Loucy (cell line): ENCODE data around the gene ARHGAP10.

ENCODE experiments used
- H2AFZ ChIP-seq: fragments of 200-600 bp; sonication (generic); 2 replicates; pipeline ENCODE4 v1.6.0; 2016; ENCODE audit warnings: antibody characterized with exemption, mild to moderate bottlenecking, low read length, moderate library complexity
- H3F3A ChIP-seq: fragments of 200-600 bp; 2 replicates; pipeline ENCODE4 v1.6.0; 2016; ENCODE audit warnings: antibody characterized with exemption, low read depth, mild to moderate bottlenecking
- H3K27me3 ChIP-seq: fragments of 200-600 bp; sonication (generic); 2 replicates; pipeline ENCODE4 v1.6.1; 2014; ENCODE audit warnings: low read length, mild to moderate bottlenecking; ENCODE audit not compliant: insufficient read depth, poor library complexity, severe bottlenecking
- H3K36me3 ChIP-seq: fragments of 200-600 bp; sonication (generic); 2 replicates; pipeline ENCODE4 v1.6.1; 2016; ENCODE audit warnings: low read length; ENCODE audit not compliant: insufficient read depth
- H3K4me1 ChIP-seq: fragments of 200-600 bp; sonication (generic); 2 replicates; pipeline ENCODE4 v1.5.1; 2014; ENCODE audit warnings: low read length, mild to moderate bottlenecking; ENCODE audit not compliant: insufficient read depth, poor library complexity, severe bottlenecking
- H3K4me2 ChIP-seq: fragments of 200-600 bp; sonication (generic); 2 replicates; pipeline ENCODE4 v1.6.0; 2014; ENCODE audit warnings: antibody characterized with exemption, low read length, low read depth, mild to moderate bottlenecking; ENCODE audit not compliant: poor library complexity, severe bottlenecking
- H3K4me3 ChIP-seq: fragments of 200-600 bp; sonication (generic); 2 replicates; pipeline ENCODE4 v1.5.1; 2014; ENCODE audit warnings: low read length, mild to moderate bottlenecking, mixed read lengths; ENCODE audit not compliant: poor library complexity, severe bottlenecking
- H3K79me2 ChIP-seq: fragments of 200-600 bp; sonication (generic); 2 replicates; pipeline ENCODE4 v1.6.1; 2014; ENCODE audit warnings: low read length; ENCODE audit not compliant: insufficient read depth
- H3K9ac ChIP-seq: fragments of 200-600 bp; sonication (generic); 2 replicates; pipeline ENCODE4 v1.6.0; 2014; ENCODE audit warnings: mild to moderate bottlenecking, low read depth, low read length, moderate library complexity; ENCODE audit not compliant: poor library complexity, severe bottlenecking
- H3K9me2 ChIP-seq: fragments of 200-600 bp; sonication (generic); replicated peaks from 2 replicates; pipeline ENCODE4 v1.6.1; 2016; ENCODE audit warnings: low read depth, low read length, mixed read lengths
- H3K9me3 ChIP-seq: fragments of 200-600 bp; sonication (generic); 2 replicates; pipeline ENCODE4 v1.6.1; 2014; ENCODE audit warnings: mild to moderate bottlenecking, antibody characterized with exemption, low read length, low read depth; ENCODE audit not compliant: insufficient read depth
- H4K20me1 ChIP-seq: fragments of 200-600 bp; sonication (generic); 2 replicates; pipeline ENCODE4 v1.6.0; 2014; ENCODE audit warnings: antibody characterized with exemption, low read length, mild to moderate bottlenecking; ENCODE audit not compliant: insufficient read depth, poor library complexity, severe bottlenecking
- EZH2phosphoT487 ChIP-seq: fragments of 200-600 bp; IDR thresholded peaks from 2 replicates; pipeline ENCODE4 v1.6.1; 2018; ENCODE audit warnings: antibody characterized with exemption, mild to moderate bottlenecking, moderate library complexity, borderline replicate concordance
- TF ChIP-seq, protein P1 (sequence below): fragments of 200-600 bp; sonication (generic); conservative IDR thresholded peaks from 2 replicates; pipeline ENCODE4 v1.5.1; 2014; ENCODE audit warnings: mild to moderate bottlenecking, antibody characterized with exemption, low read length

ARHGAP10 gene

DNA sequence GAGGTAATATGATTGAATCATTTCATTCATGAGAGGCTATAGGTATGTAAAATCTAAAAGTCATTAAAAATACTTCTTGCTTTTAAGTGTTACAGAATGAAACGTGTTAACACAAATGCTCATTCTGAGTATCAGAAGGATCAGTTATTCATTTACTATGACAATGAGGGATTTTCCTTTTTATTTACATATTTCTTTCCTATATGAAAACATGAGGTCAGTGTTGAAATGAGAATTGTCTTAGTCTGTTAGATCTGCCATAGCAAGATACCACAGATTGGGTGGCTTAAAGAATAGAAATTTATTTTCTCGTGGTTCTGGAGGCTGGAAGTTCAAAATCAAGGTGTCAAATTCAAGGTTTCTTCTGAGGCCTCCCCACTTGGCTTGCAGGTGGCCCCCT, 181.2 kb downstream of the ARHGAP10 start:
- Histone ChIP-seq H3K4me2 (no peak overlapping the region), H3K9me2 (no peaks in the 10 kb centered on the region), H2AFZ (no peak overlapping the region), H3F3A (no peaks in the 10 kb centered on the region), H3K27me3 (no peaks in the 10 kb centered on the region), H3K9ac (no peak overlapping the region), H3K4me3 (no peak overlapping the region), H3K4me1 (no peaks in the 10 kb centered on the region), H3K36me3 (peaks cover 9% of the 10 kb centered on the region; the same call in 1 of the 2 replicates), H4K20me1 (no peaks in the 10 kb centered on the region), H3K9me3 (no peaks in the 10 kb centered on the region), H3K79me2 (no peaks in the 10 kb centered on the region)
- TF ChIP-seq, protein P1, sequence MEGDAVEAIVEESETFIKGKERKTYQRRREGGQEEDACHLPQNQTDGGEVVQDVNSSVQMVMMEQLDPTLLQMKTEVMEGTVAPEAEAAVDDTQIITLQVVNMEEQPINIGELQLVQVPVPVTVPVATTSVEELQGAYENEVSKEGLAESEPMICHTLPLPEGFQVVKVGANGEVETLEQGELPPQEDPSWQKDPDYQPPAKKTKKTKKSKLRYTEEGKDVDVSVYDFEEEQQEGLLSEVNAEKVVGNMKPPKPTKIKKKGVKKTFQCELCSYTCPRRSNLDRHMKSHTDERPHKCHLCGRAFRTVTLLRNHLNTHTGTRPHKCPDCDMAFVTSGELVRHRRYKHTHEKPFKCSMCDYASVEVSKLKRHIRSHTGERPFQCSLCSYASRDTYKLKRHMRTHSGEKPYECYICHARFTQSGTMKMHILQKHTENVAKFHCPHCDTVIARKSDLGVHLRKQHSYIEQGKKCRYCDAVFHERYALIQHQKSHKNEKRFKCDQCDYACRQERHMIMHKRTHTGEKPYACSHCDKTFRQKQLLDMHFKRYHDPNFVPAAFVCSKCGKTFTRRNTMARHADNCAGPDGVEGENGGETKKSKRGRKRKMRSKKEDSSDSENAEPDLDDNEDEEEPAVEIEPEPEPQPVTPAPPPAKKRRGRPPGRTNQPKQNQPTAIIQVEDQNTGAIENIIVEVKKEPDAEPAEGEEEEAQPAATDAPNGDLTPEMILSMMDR, result no peak
- TF ChIP-seq EZH2phosphoT487, result no peak

DNA sequence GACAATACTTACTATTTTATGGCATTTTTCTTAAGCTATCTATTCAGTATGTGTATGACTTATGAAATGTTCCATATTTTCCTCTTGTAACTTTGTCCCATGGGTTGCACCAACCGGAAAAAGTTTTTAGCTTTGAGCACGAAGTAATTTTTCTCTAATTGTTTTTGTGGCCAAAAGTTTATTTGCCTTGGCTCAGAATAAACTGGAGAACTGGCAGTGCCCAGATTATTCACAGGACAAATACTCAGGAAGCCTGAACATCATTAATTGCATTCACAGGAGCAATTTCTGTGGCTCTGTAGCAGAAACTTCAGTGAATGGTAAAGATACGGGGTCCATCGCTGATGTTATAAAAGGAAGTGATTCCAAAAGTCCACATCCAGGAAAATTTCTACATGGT, 184.5 kb downstream of the ARHGAP10 start:
- Histone ChIP-seq H3K9me2 (no peaks in the 10 kb centered on the region), H3K9ac (no peak overlapping the region), H4K20me1 (no peaks in the 10 kb centered on the region), H3K4me1 (no peaks in the 10 kb centered on the region), H3F3A (no peaks in the 10 kb centered on the region), H3K4me2 (no peak overlapping the region), H3K36me3 (peaks cover 9% of the 10 kb centered on the region; the same call in 1 of the 2 replicates), H3K9me3 (no peaks in the 10 kb centered on the region), H3K27me3 (no peaks in the 10 kb centered on the region), H3K79me2 (no peaks in the 10 kb centered on the region), H3K4me3 (no peak overlapping the region), H2AFZ (no peak overlapping the region)
- no peak for TF ChIP-seq EZH2phosphoT487
- TF ChIP-seq, protein P1, result no peak

DNA sequence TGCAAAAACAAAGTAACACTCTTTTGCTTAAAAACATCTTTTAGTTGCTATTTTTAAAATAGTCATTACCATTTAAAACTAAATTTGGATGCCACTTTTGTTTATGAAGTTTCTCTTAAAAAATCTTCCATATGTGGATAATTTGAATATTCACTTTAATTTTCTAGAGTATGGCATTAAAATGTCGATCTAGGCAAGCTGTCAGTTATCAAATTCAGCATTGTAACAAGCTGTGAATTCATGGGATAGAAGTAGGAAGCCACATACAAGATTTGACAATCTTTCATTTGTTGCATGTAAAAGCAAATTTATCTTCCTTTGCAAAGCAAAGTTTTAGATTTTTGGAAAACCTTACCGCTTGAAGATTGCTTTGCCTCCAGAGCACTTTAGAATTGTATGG, 191.5 kb downstream of the ARHGAP10 start:
- Histone ChIP-seq H3F3A (no peaks in the 10 kb centered on the region), H3K4me2 (no peak overlapping the region), H3K9ac (no peak overlapping the region), H3K27me3 (no peaks in the 10 kb centered on the region), H3K4me3 (no peak overlapping the region), H3K4me1 (no peaks in the 10 kb centered on the region), H3K9me2 (no peaks in the 10 kb centered on the region), H3K36me3 (no peaks in the 10 kb centered on the region), H3K9me3 (no peaks in the 10 kb centered on the region), H2AFZ (no peak overlapping the region), H4K20me1 (no peaks in the 10 kb centered on the region), H3K79me2 (no peaks in the 10 kb centered on the region)
- TF ChIP-seq, protein P1, result no peak
- TF ChIP-seq EZH2phosphoT487, result no peak
